Upper lobe of left lung (tissue), 6 donors: Measurements from ENCODE around the gene PFKL. TPM values are rescaled to one million over a fixed set of nuclear protein-coding genes. Genes with fewer than 3 reads are reported as not detected.

ENCODE experiments used
- ATAC-seq, 2 donors: fragments of 200-7000 bp; cut with Tn5 transposase; one replicate each; pipeline ENCODE4 v1.9.1; 2022; ENCODE audit warnings: mild to moderate bottlenecking in 2 of 2, moderate library complexity in 2 of 2; ENCODE audit not compliant: low FRiP score in 2 of 2
- DNase-seq, 2 donors: peaks; one replicate each; pipeline ENCODE4 v3.0.0-alpha.2; 2019 to 2020
- H3K27ac ChIP-seq, 4 donors: fragments of 200-600 bp; sonication (generic); one replicate each; pipeline ENCODE4 v1.5.1; 2016 to 2019
- H3K27me3 ChIP-seq, 4 donors: fragments of 200-600 bp; sonication (generic); one replicate each; pipeline ENCODE4 v1.5.1; 2017 to 2019
- H3K36me3 ChIP-seq, 4 donors: fragments of 200-600 bp; sonication (generic); one replicate each; pipeline ENCODE4 v1.5.1; 2016 to 2019
- H3K4me1 ChIP-seq, 4 donors: fragments of 200-600 bp; sonication (generic); one replicate each; pipeline ENCODE4 v1.5.1; 2018 to 2019
- H3K4me3 ChIP-seq, 4 donors: fragments of 200-600 bp; sonication (generic); one replicate each; pipeline ENCODE4 v1.5.1; 2017 to 2019; ENCODE audit warnings: mild to moderate bottlenecking in 2 of 4, moderate library complexity in 1 of 4
- H3K9me3 ChIP-seq, 4 donors: fragments of 200-600 bp; sonication (generic); one replicate each; pipeline ENCODE4 v1.5.1; 2018 to 2019
- EP300 ChIP-seq, 4 donors: sonication (generic); formaldehyde crosslinking; IDR thresholded peaks; one replicate each; pipeline ENCODE4 v1.5.1; 2017; ENCODE audit warnings: antibody characterized with exemption in 4 of 4, control low read depth in 2 of 4
- POLR2A ChIP-seq, 4 donors: fragments of 450-650 bp; IDR thresholded peaks; one replicate each; pipeline ENCODE4 v1.5.1; 2016 to 2017; ENCODE audit warnings: antibody characterized with exemption in 4 of 4, mild to moderate bottlenecking in 2 of 4
- POLR2AphosphoS5 ChIP-seq, 2 donors: sonication (generic); formaldehyde crosslinking; IDR thresholded peaks; one replicate each; pipeline ENCODE4 v1.5.1; 2017; ENCODE audit warnings: antibody characterized with exemption in 2 of 2
- WGBS, 2 donors: methylation state at CpG; one replicate each; pipeline ENCODE4 v1.1.5; 2017 to 2018; 5-methylcytosine and 5-hydroxymethylcytosine counted together
- total RNA-seq, 6 donors: library from RNA; depleted of rRNA in 4 of 6; stranded (reverse); fragments of >200 nt in 4 of 6; gene quantifications; one replicate each; pipeline versions ENCODE4 v1.1.0 to v1.2.1, GENCODE V29; 2016 to 2021
- TF ChIP-seq, protein P1 (sequence below), 6 experiments: fragments of 450-650 bp in 4 of 6; fragments of 200-600 bp in 2 of 6; sonication (generic) in 2 of 6; IDR thresholded peaks; one replicate each; pipeline ENCODE4 v1.5.1; 2016 to 2019; ENCODE audit warnings: antibody characterized with exemption in 6 of 6
- donor health status: DM: no; HTN: no; CAD: no; lungs with moderate emphysema.
- donor health status: DM: no; HTN: yes; CAD: no; lungs with severe emphysema.

PFKL gene
- total RNA-seq, 6 donors from 2014 or later = 69.8 to 157 (median 135) TPM

DNA sequence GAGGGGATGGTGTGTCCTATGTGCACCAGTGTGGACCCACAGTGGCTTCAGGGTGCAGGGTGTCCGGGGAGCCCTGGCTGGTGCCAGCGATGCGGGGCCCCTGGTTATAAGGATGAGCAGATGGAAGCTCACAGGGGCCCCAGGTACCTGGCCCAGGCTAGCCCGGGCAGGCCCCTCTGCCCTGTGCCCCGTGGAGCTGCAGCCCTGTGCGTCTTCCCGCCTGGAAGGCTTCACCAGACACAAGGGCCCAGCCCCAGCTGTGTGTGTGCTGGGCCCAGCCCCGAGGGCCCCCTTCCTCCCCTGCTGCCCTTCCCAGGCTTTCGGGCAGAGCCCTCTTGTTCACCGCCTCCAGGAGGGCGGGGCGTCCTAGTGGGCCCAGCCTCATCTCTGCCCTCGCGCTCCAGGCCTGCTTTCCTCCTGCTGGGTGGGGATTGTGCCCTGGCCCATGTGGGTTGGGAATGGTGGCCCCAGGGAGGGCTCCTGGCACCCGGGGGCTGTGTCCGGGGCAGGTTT is 15.9 kb downstream of the PFKL start:
- DNase-seq = peak in 1 of 2 donors; percentile 79
- Histone ChIP-seq H3K9me3 (no peaks in the 10 kb centered on the region), H3K4me1 (no peaks in the 10 kb centered on the region), H3K36me3 (peaks cover 15 to 97% (median 84%) of the 10 kb centered on the region in 4 donors), H3K4me3 (no peak overlapping the region), H3K27me3 (no peaks in the 10 kb centered on the region), H3K27ac (no peak overlapping the region)
- ATAC-seq = no peak
- TF ChIP-seq, protein P1, sequence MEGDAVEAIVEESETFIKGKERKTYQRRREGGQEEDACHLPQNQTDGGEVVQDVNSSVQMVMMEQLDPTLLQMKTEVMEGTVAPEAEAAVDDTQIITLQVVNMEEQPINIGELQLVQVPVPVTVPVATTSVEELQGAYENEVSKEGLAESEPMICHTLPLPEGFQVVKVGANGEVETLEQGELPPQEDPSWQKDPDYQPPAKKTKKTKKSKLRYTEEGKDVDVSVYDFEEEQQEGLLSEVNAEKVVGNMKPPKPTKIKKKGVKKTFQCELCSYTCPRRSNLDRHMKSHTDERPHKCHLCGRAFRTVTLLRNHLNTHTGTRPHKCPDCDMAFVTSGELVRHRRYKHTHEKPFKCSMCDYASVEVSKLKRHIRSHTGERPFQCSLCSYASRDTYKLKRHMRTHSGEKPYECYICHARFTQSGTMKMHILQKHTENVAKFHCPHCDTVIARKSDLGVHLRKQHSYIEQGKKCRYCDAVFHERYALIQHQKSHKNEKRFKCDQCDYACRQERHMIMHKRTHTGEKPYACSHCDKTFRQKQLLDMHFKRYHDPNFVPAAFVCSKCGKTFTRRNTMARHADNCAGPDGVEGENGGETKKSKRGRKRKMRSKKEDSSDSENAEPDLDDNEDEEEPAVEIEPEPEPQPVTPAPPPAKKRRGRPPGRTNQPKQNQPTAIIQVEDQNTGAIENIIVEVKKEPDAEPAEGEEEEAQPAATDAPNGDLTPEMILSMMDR (IDR thresholded peaks at IDR 0.05) = no peak
- TF ChIP-seq POLR2A (IDR thresholded peaks at IDR 0.05) (no peak), EP300 (IDR thresholded peaks at IDR 0.05) (no peak), POLR2AphosphoS5 (IDR thresholded peaks at IDR 0.05) (no peak)
- 91% methylated on average over 16 of the region's 16 CpGs; no CpG with 5 or more reads in 1 of the 2 donors for WGBS, 2 donors

DNA sequence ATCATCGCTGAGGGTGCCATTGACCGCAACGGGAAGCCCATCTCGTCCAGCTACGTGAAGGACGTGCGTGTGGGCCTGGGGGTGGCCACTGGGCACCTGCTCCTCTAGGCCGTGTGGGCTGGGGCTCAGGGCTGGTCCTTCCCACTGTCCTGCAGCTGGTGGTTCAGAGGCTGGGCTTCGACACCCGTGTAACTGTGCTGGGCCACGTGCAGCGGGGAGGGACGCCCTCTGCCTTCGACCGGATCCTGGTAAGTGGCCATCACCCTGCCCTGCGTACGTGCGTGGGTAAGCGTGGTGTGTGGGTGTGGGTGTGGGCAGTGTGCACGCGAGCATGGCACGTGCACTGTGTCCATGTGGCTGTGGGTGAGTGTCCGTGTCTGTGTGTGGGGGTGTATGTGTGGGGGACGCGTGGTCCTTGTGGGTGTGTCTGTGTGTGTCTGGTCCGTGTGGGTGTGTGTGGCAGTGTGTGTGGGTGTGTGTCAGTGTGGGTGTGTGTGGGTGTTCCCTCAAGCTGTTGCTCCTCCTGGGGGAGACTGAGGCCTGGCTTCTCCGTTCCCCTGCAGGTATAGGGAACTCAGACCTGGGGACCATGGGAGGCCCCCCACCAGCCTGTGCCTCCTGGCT is 16.5 kb downstream of the PFKL start:
- no peaks in the 10 kb centered on the region for H3K9me3 ChIP-seq
- DNase-seq = peak in 1 of 2 donors; percentile 68
- ATAC-seq = no peak
- no peak for TF ChIP-seq EP300 (IDR thresholded peaks at IDR 0.05)
- TF ChIP-seq POLR2A (IDR thresholded peaks at IDR 0.05) = no peak
- TF ChIP-seq, protein P1 (IDR thresholded peaks at IDR 0.05) = no peak
- no peak for TF ChIP-seq POLR2AphosphoS5 (IDR thresholded peaks at IDR 0.05)
- H3K36me3 ChIP-seq = peaks cover 15 to 97% (median 81%) of the 10 kb centered on the region in 4 donors
- H3K27ac ChIP-seq = no peak overlapping the region
- whole genome bisulfite sequencing, 2 donors = 94 to 100% methylated on average over 4 to 27 of the region's 27 CpGs
- H3K4me1 ChIP-seq = no peaks in the 10 kb centered on the region
- no peaks in the 10 kb centered on the region for H3K27me3 ChIP-seq
- no peak overlapping the region for H3K4me3 ChIP-seq

DNA sequence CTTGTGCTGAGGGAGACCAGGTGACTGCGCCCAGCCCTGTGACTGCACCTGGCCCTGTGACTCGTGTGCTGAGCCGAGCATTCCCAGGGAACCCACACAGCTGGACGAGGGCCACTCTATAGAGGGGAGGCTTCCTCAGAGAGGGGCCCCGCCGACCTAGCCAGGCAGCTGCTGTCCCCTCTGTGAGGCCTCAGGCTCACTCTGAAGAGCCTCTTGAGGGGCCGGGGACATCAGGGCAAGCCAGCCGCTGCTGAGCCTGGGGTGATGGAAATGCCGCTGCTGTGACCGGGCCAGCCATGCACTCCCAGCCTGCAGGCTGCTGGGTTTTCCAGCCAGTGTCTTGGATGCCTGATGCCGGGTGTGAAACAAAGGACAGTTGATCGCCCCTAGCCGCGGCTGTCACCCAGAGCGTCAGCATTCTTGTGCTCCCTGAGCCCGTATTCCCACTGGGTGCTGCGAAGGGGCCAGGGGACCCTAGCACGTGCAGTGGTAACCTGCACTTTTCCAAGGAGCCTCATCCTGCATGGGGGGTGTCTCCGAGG is 17.5 kb downstream of the PFKL start:
- DNase-seq = peak in 1 of 2 donors; percentile 61
- no peak overlapping the region for H3K27ac ChIP-seq
- TF ChIP-seq POLR2A (IDR thresholded peaks at IDR 0.05) = no peak
- TF ChIP-seq EP300 (IDR thresholded peaks at IDR 0.05) = no peak
- H3K4me3 ChIP-seq = no peak overlapping the region
- ATAC-seq = no peak
- no peaks in the 10 kb centered on the region for H3K27me3 ChIP-seq
- H3K36me3 ChIP-seq = peaks cover 11 to 97% (median 80%) of the 10 kb centered on the region in 4 donors
- WGBS, 2 donors = 80 to 93% methylated on average over 2 to 8 of the region's 19 CpGs
- no peaks in the 10 kb centered on the region for H3K4me1 ChIP-seq
- no peaks in the 10 kb centered on the region for H3K9me3 ChIP-seq

DNA sequence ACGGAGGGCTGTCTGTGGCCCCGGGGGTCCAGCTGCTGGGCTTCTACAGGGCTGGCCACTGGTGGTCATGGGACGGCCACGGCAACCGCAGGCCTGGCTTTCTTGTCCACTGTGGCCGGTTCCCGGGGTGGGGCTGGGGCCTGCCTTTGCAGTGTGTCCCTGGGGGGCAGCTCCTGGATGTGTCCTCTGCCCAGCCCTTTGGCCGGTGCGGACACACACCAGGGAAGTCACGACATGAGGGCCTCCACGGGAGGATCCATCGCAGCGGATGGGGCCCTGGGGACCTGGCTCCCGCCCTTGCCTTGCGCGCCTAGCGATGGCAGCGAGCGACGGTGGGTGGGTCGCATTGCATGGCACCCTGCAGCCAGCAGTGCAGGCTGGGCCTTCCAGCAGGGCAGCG is 18.0 kb downstream of the PFKL start:
- Histone ChIP-seq H3K27me3 (no peaks in the 10 kb centered on the region), H3K4me3 (no peak overlapping the region), H3K9me3 (no peaks in the 10 kb centered on the region), H3K27ac (no peak overlapping the region), H3K36me3 (peaks cover 10 to 97% (median 80%) of the 10 kb centered on the region in 4 donors), H3K4me1 (no peaks in the 10 kb centered on the region)
- 96 to 98% methylated on average over 10 to 20 of the region's 22 CpGs for WGBS, 2 donors
- DNase-seq (peak in 1 of 2 donors; percentile 76), ATAC-seq (no peak)
- TF ChIP-seq POLR2AphosphoS5 (IDR thresholded peaks at IDR 0.05) (no peak), POLR2A (IDR thresholded peaks at IDR 0.05) (no peak), EP300 (IDR thresholded peaks at IDR 0.05) (no peak)
- TF ChIP-seq, protein P1 (IDR thresholded peaks at IDR 0.05) = no peak

DNA sequence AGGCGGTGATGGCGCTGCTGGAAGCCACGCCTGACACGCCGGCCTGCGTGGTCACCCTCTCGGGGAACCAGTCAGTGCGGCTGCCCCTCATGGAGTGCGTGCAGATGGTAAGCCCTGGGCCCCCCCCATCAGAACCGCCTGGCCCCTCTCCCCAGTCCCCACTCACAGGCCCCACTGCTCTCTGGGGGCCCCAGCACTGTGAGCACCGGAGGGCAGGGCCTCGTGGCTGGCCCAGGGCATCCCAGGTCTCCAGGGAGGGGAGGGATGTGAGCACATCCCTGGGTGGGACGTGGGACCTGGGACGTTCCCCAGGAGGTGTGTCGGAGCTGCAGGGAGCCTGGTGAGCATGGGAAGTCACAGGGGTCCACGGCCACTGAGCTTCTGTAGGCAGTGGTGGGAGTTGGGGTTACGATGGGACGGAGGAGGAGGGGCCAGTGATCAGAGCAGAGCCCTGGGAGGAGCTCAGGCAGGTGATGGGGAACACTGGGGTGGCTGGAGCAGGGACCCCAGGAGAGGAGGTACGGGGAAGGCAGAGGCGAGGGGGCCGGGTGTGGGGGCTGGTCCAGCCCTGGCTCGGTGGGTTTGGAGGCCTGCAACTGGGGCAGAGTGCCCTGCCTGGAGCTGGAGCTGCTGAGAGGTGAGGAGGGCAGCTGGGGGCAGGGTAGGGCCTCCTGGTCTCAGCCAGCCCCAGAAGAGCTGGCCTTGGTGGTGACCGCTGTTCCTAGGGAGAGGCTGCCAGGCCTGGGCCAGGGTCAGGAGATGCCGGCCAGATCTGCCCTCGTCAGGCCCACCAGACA is 18.8 kb downstream of the PFKL start:
- Histone ChIP-seq H3K4me1 (no peaks in the 10 kb centered on the region), H3K27me3 (no peaks in the 10 kb centered on the region), H3K4me3 (no peak overlapping the region), H3K9me3 (no peaks in the 10 kb centered on the region), H3K27ac (no peak overlapping the region), H3K36me3 (peaks cover 7 to 97% (median 79%) of the 10 kb centered on the region in 4 donors)
- ATAC-seq (no peak), DNase-seq (peak in 1 of 2 donors; percentile 59)
- WGBS, 2 donors = 97% methylated on average over 10 to 25 of the region's 25 CpGs
- TF ChIP-seq EP300 (IDR thresholded peaks at IDR 0.05) (no peak), POLR2A (IDR thresholded peaks at IDR 0.05) (no peak), POLR2AphosphoS5 (IDR thresholded peaks at IDR 0.05) (no peak)
- TF ChIP-seq, protein P1 (IDR thresholded peaks at IDR 0.05) = no peak
